ENCODE measurements around the gene CPT1B.

Gene CPT1B

GRCh38 chr22:50526108-50526833 lies 52.0 kb downstream of the CPT1B start:
- peak overlapping the region in 2 of 3 experiments; percentile 51 to 68 for H3K27ac Mint-ChIP-seq
- H3K4me1 Mint-ChIP-seq, result peaks cover 6% of the 10 kb centered on the region
- H3K27me3 Mint-ChIP-seq (ENCODE audit: low read depth), result peaks cover 35% of the 10 kb centered on the region
- peaks cover 6% of the 10 kb centered on the region for H3K36me3 Mint-ChIP-seq (ENCODE audit: low read depth)
- TF ChIP-seq, protein P1, sequence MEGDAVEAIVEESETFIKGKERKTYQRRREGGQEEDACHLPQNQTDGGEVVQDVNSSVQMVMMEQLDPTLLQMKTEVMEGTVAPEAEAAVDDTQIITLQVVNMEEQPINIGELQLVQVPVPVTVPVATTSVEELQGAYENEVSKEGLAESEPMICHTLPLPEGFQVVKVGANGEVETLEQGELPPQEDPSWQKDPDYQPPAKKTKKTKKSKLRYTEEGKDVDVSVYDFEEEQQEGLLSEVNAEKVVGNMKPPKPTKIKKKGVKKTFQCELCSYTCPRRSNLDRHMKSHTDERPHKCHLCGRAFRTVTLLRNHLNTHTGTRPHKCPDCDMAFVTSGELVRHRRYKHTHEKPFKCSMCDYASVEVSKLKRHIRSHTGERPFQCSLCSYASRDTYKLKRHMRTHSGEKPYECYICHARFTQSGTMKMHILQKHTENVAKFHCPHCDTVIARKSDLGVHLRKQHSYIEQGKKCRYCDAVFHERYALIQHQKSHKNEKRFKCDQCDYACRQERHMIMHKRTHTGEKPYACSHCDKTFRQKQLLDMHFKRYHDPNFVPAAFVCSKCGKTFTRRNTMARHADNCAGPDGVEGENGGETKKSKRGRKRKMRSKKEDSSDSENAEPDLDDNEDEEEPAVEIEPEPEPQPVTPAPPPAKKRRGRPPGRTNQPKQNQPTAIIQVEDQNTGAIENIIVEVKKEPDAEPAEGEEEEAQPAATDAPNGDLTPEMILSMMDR (IDR thresholded peaks at IDR 0.05; ENCODE audit: unreplicated experiment in 3 of 3), result peak; percentile 55 to 66 (median 58)
- H3K9me3 Mint-ChIP-seq, result no peaks in the 10 kb centered on the region
- H3K4me3 Mint-ChIP-seq, result peak overlapping the region; percentile 77 to 80 (median 80)

- Mint-ChIP-seq H3K4me1 (peaks cover 6% of the 10 kb centered on the region), H3K36me3 (ENCODE audit: low read depth) (peaks cover 9% of the 10 kb centered on the region), H3K4me3 (peak overlapping the region; percentile 85 to 89 (median 86)), H3K27me3 (ENCODE audit: low read depth) (peaks cover 30% of the 10 kb centered on the region), H3K27ac (peak overlapping the region in 2 of 3 experiments; percentile 65 to 81), H3K9me3 (no peaks in the 10 kb centered on the region)
- TF ChIP-seq, protein P1 (IDR thresholded peaks at IDR 0.05; ENCODE audit: unreplicated experiment in 3 of 3), result peak in 1 of 3 experiments; percentile 59
Measured at GRCh38 chr22:50525858-50526107, 52.4 kb downstream of the CPT1B start.

DNA sequence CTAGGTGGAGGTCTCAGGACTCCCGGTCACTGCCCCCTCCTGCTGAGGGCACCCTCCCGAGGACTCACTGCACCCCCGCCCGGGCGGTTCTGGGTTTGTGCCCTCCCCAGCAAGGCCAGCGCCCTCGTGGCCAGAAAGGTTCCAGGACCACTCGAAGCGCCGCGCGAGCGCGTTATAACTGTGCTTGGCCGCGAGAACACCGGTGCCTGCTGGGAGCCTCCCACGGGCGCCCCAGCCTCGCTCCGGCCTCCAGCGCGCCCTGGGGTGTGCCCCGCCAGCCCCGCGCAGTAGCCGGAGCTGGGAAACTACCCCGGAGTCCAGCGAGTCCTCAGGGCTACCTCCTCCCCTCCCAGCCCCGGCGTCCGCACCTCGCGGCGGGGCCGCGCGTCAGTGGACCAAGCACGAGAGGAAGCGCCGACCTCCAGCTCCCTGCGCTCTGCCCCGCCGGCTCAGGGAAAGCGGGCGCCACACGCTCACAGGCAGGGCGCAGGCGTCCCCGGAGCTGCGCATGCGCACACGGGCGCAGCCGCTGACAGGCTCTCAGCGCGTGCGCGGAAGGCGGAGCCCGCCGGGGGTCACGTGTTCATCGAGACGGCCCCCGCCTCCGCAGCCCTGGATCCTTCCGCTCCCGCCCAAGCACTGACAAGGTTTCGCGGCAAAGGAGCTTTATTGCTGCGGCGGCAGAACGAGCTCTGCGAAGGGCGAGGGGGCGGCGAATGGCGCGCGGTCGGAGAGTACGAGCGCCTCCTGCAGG lies 52.9 kb downstream of the CPT1B start, which contains the start of gene SCO2:
SCO2 (minus strand) TSS at position 495 of the 754 bp plus-strand sequence. CDS start 1,187 bp downstream, outside the sequence.
- Mint-ChIP-seq H3K27me3 (ENCODE audit: low read depth) (peaks cover 25% of the 10 kb centered on the region), H3K4me1 (peaks cover 6% of the 10 kb centered on the region), H3K36me3 (ENCODE audit: low read depth) (peaks cover 9% of the 10 kb centered on the region), H3K4me3 (peak within 1 kb of the TSS; percentile 89 to 93 (median 91)), H3K9me3 (no peaks in the 10 kb centered on the region), H3K27ac (peak within 1 kb of the TSS; percentile 61 to 86 (median 85))
- TF ChIP-seq, protein P1 (IDR thresholded peaks at IDR 0.05; ENCODE audit: unreplicated experiment in 3 of 3), result peak in 2 of 3 experiments; percentile 33 to 57

DNA sequence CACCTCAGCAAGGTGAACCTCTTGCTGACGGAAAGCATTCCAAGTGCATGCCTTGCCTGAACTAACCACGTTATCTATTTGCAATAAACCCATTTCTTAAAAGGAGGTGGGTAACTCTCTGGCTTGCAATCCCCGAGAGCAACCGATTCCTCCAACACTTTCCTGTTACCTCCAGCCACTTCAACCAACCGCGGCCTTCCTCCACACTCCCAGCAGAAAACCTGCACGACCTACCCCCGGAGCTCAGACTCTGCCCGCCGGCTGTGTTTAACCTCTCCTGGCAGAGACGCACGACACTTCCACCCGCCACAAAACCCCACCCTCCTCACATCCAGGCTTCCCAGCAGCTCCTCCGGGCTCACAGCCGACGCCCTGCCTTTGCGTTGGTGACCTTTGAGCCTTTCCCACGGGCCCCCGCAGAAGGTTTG lies 53.5 kb downstream of the CPT1B start:
- H3K27me3 Mint-ChIP-seq (ENCODE audit: low read depth), result peaks cover 23% of the 10 kb centered on the region
- H3K9me3 Mint-ChIP-seq, result no peaks in the 10 kb centered on the region
- H3K27ac Mint-ChIP-seq, result peak overlapping the region; percentile 61 to 86 (median 85)
- H3K4me3 Mint-ChIP-seq, result peak overlapping the region; percentile 89 to 93 (median 91)
- TF ChIP-seq, protein P1 (IDR thresholded peaks at IDR 0.05; ENCODE audit: unreplicated experiment in 3 of 3), result no peak
- H3K4me1 Mint-ChIP-seq, result peaks cover 6% of the 10 kb centered on the region
- peaks cover 13% of the 10 kb centered on the region for H3K36me3 Mint-ChIP-seq (ENCODE audit: low read depth)

DNA sequence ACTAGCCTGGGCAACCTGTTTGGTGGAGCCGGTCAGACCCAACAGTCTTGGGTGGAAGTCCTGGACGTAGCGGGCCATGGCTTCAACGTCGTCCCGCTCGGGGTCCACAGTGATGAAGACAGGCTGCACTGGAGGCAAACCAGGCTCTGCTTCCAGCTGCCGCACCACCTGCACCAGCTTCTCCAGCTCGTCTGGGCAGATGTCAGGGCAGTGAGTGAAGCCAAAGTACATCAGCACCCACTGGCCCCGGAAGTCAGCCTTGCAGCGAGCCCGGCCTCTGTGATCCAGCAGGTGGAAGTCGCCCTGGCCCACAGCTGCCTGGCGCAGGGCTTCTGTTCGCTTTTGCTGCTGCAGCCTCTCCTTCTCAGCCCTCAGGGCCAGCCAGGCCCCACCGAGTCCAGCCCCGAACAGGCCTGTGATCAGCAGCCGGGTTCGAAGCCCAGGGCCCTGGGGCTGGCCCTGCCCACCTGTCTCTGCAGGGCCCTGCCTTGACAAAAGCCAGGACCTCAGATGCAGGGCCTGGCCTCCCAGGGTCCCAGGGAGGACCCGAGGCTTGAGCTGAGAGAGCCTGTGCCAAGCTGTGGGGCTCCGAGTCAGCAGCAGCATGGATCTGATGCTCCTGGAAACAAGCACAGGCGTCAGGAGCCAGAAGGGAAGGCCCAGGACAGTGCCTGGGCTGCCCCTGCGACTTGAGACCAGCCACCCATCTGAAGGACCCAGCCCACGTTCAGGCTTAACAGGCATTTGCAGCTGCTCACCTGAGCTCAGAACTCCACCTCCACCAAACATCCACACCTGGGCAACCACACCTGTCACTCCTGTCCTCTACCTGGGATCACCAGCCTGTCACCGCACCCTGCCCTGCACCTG lies 54.2 kb downstream of the CPT1B start:
- peak overlapping the region; percentile 89 to 93 (median 91) for H3K4me3 Mint-ChIP-seq
- peaks cover 18% of the 10 kb centered on the region for H3K27me3 Mint-ChIP-seq (ENCODE audit: low read depth)
- H3K36me3 Mint-ChIP-seq (ENCODE audit: low read depth), result peaks cover 16% of the 10 kb centered on the region
- peak overlapping the region; percentile 61 to 86 (median 85) for H3K27ac Mint-ChIP-seq
- peaks cover 6% of the 10 kb centered on the region for H3K4me1 Mint-ChIP-seq
- no peaks in the 10 kb centered on the region for H3K9me3 Mint-ChIP-seq
- TF ChIP-seq, protein P1 (IDR thresholded peaks at IDR 0.05; ENCODE audit: unreplicated experiment in 3 of 3), result no peak
